Liver (tissue), 9 donors: Measurements from ENCODE around the gene PRELID3B. TPM values are rescaled to one million over a fixed set of nuclear protein-coding genes. Genes with fewer than 3 reads are reported as not detected.
A peak's percentile ranks its signal among the peaks of the same experiment; 100 is the strongest.

Experiments used
- DNase-seq: peaks from one replicate; pipeline ENCODE4 v3.0.0-alpha.2; 2017; ENCODE audit warnings: low spot score
- H3K27ac ChIP-seq, 2 donors: one replicate each; pipeline ENCODE4 v1.7.0; 2013; ENCODE audit warnings: inconsistent platforms in 2 of 2, low read length in 2 of 2, control low read depth in 1 of 2, low read depth in 1 of 2, mild to moderate bottlenecking in 1 of 2
- H3K27me3 ChIP-seq, 4 donors: one replicate each; pipeline versions ENCODE4 v1.6.1 to v1.7.0; 2013; ENCODE audit warnings: low read length in 3 of 4, inconsistent platforms in 1 of 4, mild to moderate bottlenecking in 1 of 4, moderate library complexity in 1 of 4; ENCODE audit not compliant: control insufficient read depth in 4 of 4, insufficient read depth in 4 of 4
- H3K36me3 ChIP-seq, 4 donors: one replicate each; pipeline versions ENCODE4 v1.6.1 to v1.7.0; 2013; ENCODE audit warnings: low read length in 3 of 4, mild to moderate bottlenecking in 3 of 4, low read depth in 1 of 4, moderate library complexity in 1 of 4; ENCODE audit not compliant: control insufficient read depth in 4 of 4, insufficient read depth in 3 of 4
- H3K4me1 ChIP-seq, 4 donors: one replicate each; pipeline versions ENCODE4 v1.6.1 to v1.7.0; 2013; ENCODE audit warnings: low read length in 3 of 4, mild to moderate bottlenecking in 3 of 4, moderate library complexity in 1 of 4; ENCODE audit not compliant: control insufficient read depth in 4 of 4, insufficient read depth in 4 of 4
- H3K4me3 ChIP-seq, 3 donors: one replicate each; pipeline versions ENCODE4 v1.6.1 to v1.7.0; 2013; ENCODE audit warnings: low read length in 3 of 3, control low read depth in 1 of 3, low read depth in 1 of 3, mild to moderate bottlenecking in 1 of 3
- H3K9ac ChIP-seq, 2 donors: one replicate each; pipeline ENCODE4 v1.7.0; 2013; ENCODE audit warnings: low read length in 2 of 2, mild to moderate bottlenecking in 2 of 2, moderate library complexity in 2 of 2, control low read depth in 1 of 2, low read depth in 1 of 2
- H3K9me3 ChIP-seq, 4 donors: one replicate each; pipeline versions ENCODE4 v1.6.1 to v1.7.0; 2013; ENCODE audit warnings: low read length in 3 of 4; ENCODE audit not compliant: control insufficient read depth in 4 of 4
- EGR1 ChIP-seq, 2 donors: IDR thresholded peaks; 2 replicates each; pipeline ENCODE4 v1.6.1; 2016 to 2018; ENCODE audit warnings: antibody characterized with exemption in 2 of 2, low read depth in 2 of 2
- FOXA1 ChIP-seq: IDR thresholded peaks from 2 replicates; pipeline ENCODE4 v1.6.1; 2016; ENCODE audit warnings: antibody characterized with exemption
- GABPA ChIP-seq, 2 donors: IDR thresholded peaks in 1 of 2; conservative IDR thresholded peaks in 1 of 2; 2 replicates each; pipeline ENCODE4 v1.6.1; 2016; ENCODE audit warnings: antibody characterized with exemption in 2 of 2, mild to moderate bottlenecking in 1 of 2, moderate library complexity in 1 of 2
- HNF4A ChIP-seq, 2 donors: conservative IDR thresholded peaks; 2 replicates each; pipeline ENCODE4 v1.6.1; 2016; ENCODE audit warnings: antibody characterized with exemption in 2 of 2, mild to moderate bottlenecking in 2 of 2
- HNF4G ChIP-seq: IDR thresholded peaks from 2 replicates; pipeline ENCODE4 v1.6.1; 2016; ENCODE audit warnings: antibody characterized with exemption
- JUND ChIP-seq, 2 donors: IDR thresholded peaks; 2 replicates each; pipeline ENCODE4 v1.6.1; 2016; ENCODE audit warnings: antibody characterized with exemption in 2 of 2
- RAD21 ChIP-seq, 2 donors: IDR thresholded peaks; 2 replicates each; pipeline ENCODE4 v1.6.1; 2016; ENCODE audit warnings: antibody characterized with exemption in 2 of 2, mild to moderate bottlenecking in 2 of 2
- REST ChIP-seq: IDR thresholded peaks from 2 replicates; pipeline ENCODE4 v1.6.1; 2016; ENCODE audit warnings: antibody characterized with exemption, mild to moderate bottlenecking
- RXRA ChIP-seq, 2 donors: IDR thresholded peaks; 2 replicates each; pipeline ENCODE4 v1.6.1; 2017 to 2018; ENCODE audit warnings: antibody characterized with exemption in 2 of 2, mild to moderate bottlenecking in 1 of 2
- SP1 ChIP-seq: IDR thresholded peaks from 2 replicates; pipeline ENCODE4 v1.6.1; 2018; ENCODE audit warnings: antibody characterized with exemption, mild to moderate bottlenecking
- YY1 ChIP-seq: IDR thresholded peaks from 2 replicates; pipeline ENCODE4 v1.6.1; 2016; ENCODE audit warnings: antibody characterized with exemption, mild to moderate bottlenecking
- ZBTB33 ChIP-seq: IDR thresholded peaks from 2 replicates; pipeline ENCODE4 v1.6.1; 2016; ENCODE audit warnings: antibody characterized with exemption
- WGBS: extraction: QIAGEN DNeasy Blood & Tissue Kit; methylation state at CpG from one replicate; pipeline ENCODE4 v1.1.7; 2013; 5-methylcytosine and 5-hydroxymethylcytosine counted together
- polyA plus RNA-seq, 2 donors: library from polyadenylated mRNA; stranded (reverse) in 1 of 2; unstranded in 1 of 2; fragments of 200-250 nt in 1 of 2; fragments of >200 nt in 1 of 2; fragmentation: Nextera tagmentation in 1 of 2; extraction: Ambion mirVana in 1 of 2; gene quantifications; one replicate each; pipeline versions ENCODE4 v1.2.1 to v1.2.3, GENCODE V29; 2013 to 2015
- total RNA-seq, 2 donors: library from RNA; depleted of rRNA; stranded (reverse); fragments of >200 nt; gene quantifications; one replicate each; pipeline ENCODE4 v1.2.3, GENCODE V29; 2014
- TF ChIP-seq, protein P1 (sequence below): IDR thresholded peaks from 2 replicates; pipeline ENCODE4 v1.6.1; 2016; ENCODE audit warnings: antibody characterized with exemption
- TF ChIP-seq, protein P2 (sequence below): fragments of 150-350 bp; IDR thresholded peaks from 2 replicates; pipeline ENCODE4 v1.5.1; 2017; ENCODE audit warnings: improper control_type of control experiment, low read depth, low read length; ENCODE audit not compliant: missing input control
- donor health status: healthy.
- donor health status: healthy.
- donor health status: healthy.
- donor health status: healthy.
- donor health status: healthy.

The PRELID3B gene
- total and polyA plus RNA-seq, 4 donors = 18.2 to 38.1 (median 25.3) TPM

DNA sequence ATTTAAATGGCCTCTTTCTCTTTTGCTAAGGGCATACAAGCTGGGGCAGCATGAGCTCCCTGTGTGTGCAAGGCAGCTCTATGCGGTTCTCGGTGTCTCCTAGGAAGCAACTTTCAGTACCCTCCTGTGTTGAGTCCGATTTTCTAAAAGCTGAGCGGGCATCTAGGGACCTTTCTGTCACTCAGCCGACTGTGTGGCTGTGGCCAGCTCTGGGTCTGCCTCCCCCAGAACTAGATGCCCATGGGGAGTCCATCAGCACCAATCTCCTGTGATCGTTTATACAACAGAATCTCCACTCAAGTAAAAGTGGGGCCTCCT lies 54.1 kb downstream of the PRELID3B start:
- DNase-seq = peak; percentile 16
- H3K4me3 ChIP-seq = no peak overlapping the region

GRCh38 chr20:58987790-58988564 lies 54.6 kb downstream of the PRELID3B start:
- peaks cover 5 to 35% (median 22%) of the 10 kb centered on the region in 4 donors for H3K36me3 ChIP-seq
- no peak overlapping the region for H3K9ac ChIP-seq
- peak; percentile 30 for DNase-seq
- H3K9me3 ChIP-seq = no peaks in the 10 kb centered on the region
- no peaks in the 10 kb centered on the region for H3K27me3 ChIP-seq
- 76% methylated on average over 9 of the region's 9 CpGs for WGBS
- peak overlapping the region in 1 of 2 donors; percentile 9 for H3K27ac ChIP-seq
- TF ChIP-seq YY1 (no peak), EGR1 (IDR thresholded peaks at IDR 0.05; ENCODE audit: low read depth in 2 of 2) (no peak), SP1 (peak; percentile 48), FOXA1 (no peak), ZBTB33 (no peak), HNF4G (peak; percentile 17), GABPA (IDR thresholded peaks at IDR 0.05 in 1 of 2, conservative IDR thresholded peaks at IDR 0.05 in 1 of 2) (no peak), HNF4A (conservative IDR thresholded peaks at IDR 0.05) (peak; percentile 79 to 86), RXRA (IDR thresholded peaks at IDR 0.05) (peak; percentile 29 to 42)
- no peak overlapping the region for H3K4me3 ChIP-seq
- H3K4me1 ChIP-seq = peaks cover 9 to 48% (median 30%) of the 10 kb centered on the region in 4 donors

More for the DNA sequence above, 54.1 kb downstream of the PRELID3B start:
- whole genome bisulfite sequencing = 96% methylated on average over 6 of the region's 6 CpGs
- H3K27me3 ChIP-seq = no peaks in the 10 kb centered on the region
- H3K36me3 ChIP-seq = peaks cover 5 to 39% (median 23%) of the 10 kb centered on the region in 4 donors
- no peak overlapping the region for H3K9ac ChIP-seq
- no peak for TF ChIP-seq RAD21 (IDR thresholded peaks at IDR 0.05)
- TF ChIP-seq GABPA (IDR thresholded peaks at IDR 0.05 in 1 of 2, conservative IDR thresholded peaks at IDR 0.05 in 1 of 2) = no peak
- no peak for TF ChIP-seq HNF4G
- no peak for TF ChIP-seq SP1
- TF ChIP-seq, protein P1, sequence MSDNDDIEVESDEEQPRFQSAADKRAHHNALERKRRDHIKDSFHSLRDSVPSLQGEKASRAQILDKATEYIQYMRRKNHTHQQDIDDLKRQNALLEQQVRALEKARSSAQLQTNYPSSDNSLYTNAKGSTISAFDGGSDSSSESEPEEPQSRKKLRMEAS = no peak
- H3K27ac ChIP-seq = no peak overlapping the region
- H3K4me1 ChIP-seq = peaks cover 11 to 53% (median 35%) of the 10 kb centered on the region in 4 donors
- H3K9me3 ChIP-seq = no peaks in the 10 kb centered on the region

DNA sequence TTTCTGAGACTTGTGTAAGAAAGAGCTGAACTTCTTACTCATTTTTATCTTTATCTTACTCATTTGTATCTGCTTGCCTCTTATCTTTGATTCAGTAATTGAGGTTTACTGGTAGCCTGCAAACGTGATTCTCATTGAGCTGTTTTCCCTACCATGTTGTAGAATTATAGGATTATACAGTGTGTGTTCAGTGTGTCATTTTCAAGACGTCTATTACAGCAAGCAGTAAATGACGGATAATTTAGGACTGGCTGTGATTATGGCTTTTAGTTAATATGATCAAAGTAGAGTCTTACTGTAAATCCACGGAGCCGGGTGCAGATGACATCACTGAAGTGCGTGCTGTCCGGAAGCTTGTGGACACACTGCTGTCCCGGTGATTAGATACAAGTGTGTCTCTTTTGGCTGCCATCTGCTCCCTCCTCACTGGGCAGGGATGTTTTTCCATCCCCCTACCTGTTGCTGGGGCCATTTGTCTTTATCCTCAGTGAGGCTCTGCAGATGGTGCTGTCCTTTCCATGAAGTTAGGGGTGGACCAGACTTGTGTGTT lies 55.5 kb downstream of the PRELID3B start:
- no peak overlapping the region for H3K27ac ChIP-seq
- DNase-seq = peak; percentile 19
- TF ChIP-seq, protein P2, sequence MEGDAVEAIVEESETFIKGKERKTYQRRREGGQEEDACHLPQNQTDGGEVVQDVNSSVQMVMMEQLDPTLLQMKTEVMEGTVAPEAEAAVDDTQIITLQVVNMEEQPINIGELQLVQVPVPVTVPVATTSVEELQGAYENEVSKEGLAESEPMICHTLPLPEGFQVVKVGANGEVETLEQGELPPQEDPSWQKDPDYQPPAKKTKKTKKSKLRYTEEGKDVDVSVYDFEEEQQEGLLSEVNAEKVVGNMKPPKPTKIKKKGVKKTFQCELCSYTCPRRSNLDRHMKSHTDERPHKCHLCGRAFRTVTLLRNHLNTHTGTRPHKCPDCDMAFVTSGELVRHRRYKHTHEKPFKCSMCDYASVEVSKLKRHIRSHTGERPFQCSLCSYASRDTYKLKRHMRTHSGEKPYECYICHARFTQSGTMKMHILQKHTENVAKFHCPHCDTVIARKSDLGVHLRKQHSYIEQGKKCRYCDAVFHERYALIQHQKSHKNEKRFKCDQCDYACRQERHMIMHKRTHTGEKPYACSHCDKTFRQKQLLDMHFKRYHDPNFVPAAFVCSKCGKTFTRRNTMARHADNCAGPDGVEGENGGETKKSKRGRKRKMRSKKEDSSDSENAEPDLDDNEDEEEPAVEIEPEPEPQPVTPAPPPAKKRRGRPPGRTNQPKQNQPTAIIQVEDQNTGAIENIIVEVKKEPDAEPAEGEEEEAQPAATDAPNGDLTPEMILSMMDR = no peak
- TF ChIP-seq, protein P1 = no peak
- TF ChIP-seq GABPA (IDR thresholded peaks at IDR 0.05 in 1 of 2, conservative IDR thresholded peaks at IDR 0.05 in 1 of 2) (no peak), HNF4A (conservative IDR thresholded peaks at IDR 0.05) (no peak), REST (no peak), JUND (IDR thresholded peaks at IDR 0.05) (no peak), RAD21 (IDR thresholded peaks at IDR 0.05) (no peak), RXRA (IDR thresholded peaks at IDR 0.05) (no peak), YY1 (no peak), ZBTB33 (no peak), EGR1 (IDR thresholded peaks at IDR 0.05; ENCODE audit: low read depth in 2 of 2) (no peak), SP1 (no peak), HNF4G (no peak)

More for the DNA sequence above, 55.5 kb downstream of the PRELID3B start:
- Histone ChIP-seq H3K9ac (no peak overlapping the region), H3K9me3 (no peaks in the 10 kb centered on the region), H3K36me3 (peaks cover 5 to 35% (median 22%) of the 10 kb centered on the region in 4 donors), H3K27me3 (no peaks in the 10 kb centered on the region), H3K4me3 (no peak overlapping the region), H3K4me1 (peaks cover 6 to 44% (median 29%) of the 10 kb centered on the region in 4 donors)
- 91% methylated on average over 8 of the region's 8 CpGs for WGBS
